ENCODE measurements around the gene DCBLD2. TPM values are rescaled to one million over a fixed set of nuclear protein-coding genes. Genes with fewer than 3 reads are reported as not detected.

The DCBLD2 gene
- total RNA-seq, 1 experiment from 2014 or later: 112 TPM

- TF ChIP-seq EZH2 (IDR thresholded peaks at IDR 0.05; ENCODE audit: low read depth) (no peak), CTCF (conservative IDR thresholded peaks at IDR 0.05) (no peak)
- no peaks in the 10 kb centered on the region for H3K79me2 ChIP-seq (ENCODE audit: low read depth)
- POLR2A ChIA-PET (ENCODE audit: unreplicated experiment): no interaction called here
- H3K4me1 ChIP-seq (replicated peaks; ENCODE audit: insufficient read depth): no peaks in the 10 kb centered on the region
- H3K4me2 ChIP-seq: no peak overlapping the region
- H3K9me3 ChIP-seq (ENCODE audit: insufficient read depth, low read depth): peaks cover under 1% of the 10 kb centered on the region
- BruUV-seq (replicated peaks): no TSS peak
- CTCF ChIA-PET: no interaction called here
- H3K4me3 ChIP-seq: no peak overlapping the region
- intact Hi-C loops (cut with micrococcal nuclease; ENCODE audit: unreplicated experiment): no loop called here
- no peak overlapping the region for H3K27ac ChIP-seq
- H4K20me1 ChIP-seq (ENCODE audit: insufficient read depth): no peaks in the 10 kb centered on the region
- no peaks in the 10 kb centered on the region for H3K9me2 ChIP-seq (ENCODE audit: insufficient read depth)
- peaks cover 21% of the 10 kb centered on the region; the same call in 1 of the 2 replicates for H3F3A ChIP-seq (ENCODE audit: insufficient read depth, low read depth)
- DNase-seq: no peak
- peaks cover 20% of the 10 kb centered on the region; the same call in 1 of the 2 replicates for H3K36me3 ChIP-seq (ENCODE audit: low read depth)
- no peaks in the 10 kb centered on the region for H3K27me3 ChIP-seq (ENCODE audit: insufficient read depth, low read depth)
- H2AFZ ChIP-seq: no peak overlapping the region
Measured at GRCh38 chr3:98824256-98824655, 77.2 kb downstream of the DCBLD2 start.

GRCh38 chr3:98823791-98824190 lies 77.7 kb downstream of the DCBLD2 start:
- ChIA-PET POLR2A (ENCODE audit: unreplicated experiment) (no interaction called here), CTCF (no interaction called here)
- Histone ChIP-seq H2AFZ (no peak overlapping the region), H4K20me1 (ENCODE audit: insufficient read depth) (no peaks in the 10 kb centered on the region), H3F3A (ENCODE audit: insufficient read depth, low read depth) (peaks cover 16% of the 10 kb centered on the region; the same call in 1 of the 2 replicates), H3K27ac (no peak overlapping the region), H3K9me3 (ENCODE audit: insufficient read depth, low read depth) (no peaks in the 10 kb centered on the region; the same call in 1 of the 2 replicates), H3K4me2 (no peak overlapping the region), H3K9me2 (ENCODE audit: insufficient read depth) (no peaks in the 10 kb centered on the region), H3K4me1 (replicated peaks; ENCODE audit: insufficient read depth) (no peaks in the 10 kb centered on the region), H3K36me3 (ENCODE audit: low read depth) (peaks cover 20% of the 10 kb centered on the region; the same call in 1 of the 2 replicates), H3K4me3 (no peak overlapping the region), H3K79me2 (ENCODE audit: low read depth) (no peaks in the 10 kb centered on the region), H3K27me3 (ENCODE audit: insufficient read depth, low read depth) (no peaks in the 10 kb centered on the region)
- TF ChIP-seq CTCF (conservative IDR thresholded peaks at IDR 0.05): no peak
- no peak for TF ChIP-seq EZH2 (IDR thresholded peaks at IDR 0.05; ENCODE audit: low read depth)
- intact Hi-C loops (cut with micrococcal nuclease; ENCODE audit: unreplicated experiment): no loop called here
- BruUV-seq (replicated peaks): no TSS peak
- no peak for DNase-seq

- TF ChIP-seq CTCF (conservative IDR thresholded peaks at IDR 0.05) (no peak), EZH2 (IDR thresholded peaks at IDR 0.05; ENCODE audit: low read depth) (no peak)
- no TSS peak for BruUV-seq (replicated peaks)
- Histone ChIP-seq H2AFZ (no peak overlapping the region), H3K4me2 (no peak overlapping the region), H3K36me3 (ENCODE audit: low read depth) (peaks cover 43% of the 10 kb centered on the region), H3K9me2 (ENCODE audit: insufficient read depth) (no peaks in the 10 kb centered on the region), H3K9me3 (ENCODE audit: insufficient read depth, low read depth) (no peaks in the 10 kb centered on the region; the same call in 1 of the 2 replicates), H3K79me2 (ENCODE audit: low read depth) (no peaks in the 10 kb centered on the region), H3F3A (ENCODE audit: insufficient read depth, low read depth) (peaks cover 27% of the 10 kb centered on the region; the same call in 1 of the 2 replicates), H4K20me1 (ENCODE audit: insufficient read depth) (no peaks in the 10 kb centered on the region), H3K27ac (no peak overlapping the region), H3K4me1 (replicated peaks; ENCODE audit: insufficient read depth) (peaks cover 2% of the 10 kb centered on the region), H3K27me3 (ENCODE audit: insufficient read depth, low read depth) (no peaks in the 10 kb centered on the region), H3K4me3 (no peak overlapping the region)
- CTCF ChIA-PET: interaction anchor here (0.5 kb wide), 1 partner anchor 234 kb away, joined by 3 read pairs; no protein-coding TSS in a partner anchor
- intact Hi-C loops (cut with micrococcal nuclease; ENCODE audit: unreplicated experiment): no loop called here
- POLR2A ChIA-PET (ENCODE audit: unreplicated experiment): no interaction called here
- no peak for DNase-seq
Measured at GRCh38 chr3:98821063-98821462, 80.4 kb downstream of the DCBLD2 start.
